ENCODE measurements around the gene ANKRD16. TPM values are rescaled to one million over a fixed set of nuclear protein-coding genes. Genes with fewer than 3 reads are reported as not detected.
"Not testable (repeated sequence)": the region's sequence is repeated elsewhere in the genome, so short reads cannot be mapped to it uniquely, and the experiment has no call there.

The ANKRD16 gene
- total RNA-seq, 1 experiment from 2014 or later: 6.9 TPM

- in situ Hi-C loops (cut with HindIII; ENCODE audit: low pct_unique_long_range_greater_than_20kb, low sequenced_read_pairs): no loop called here
- DNase-seq (ENCODE audit: low read depth, low spot score): no peak
- no peak overlapping the region for H3K4me3 ChIP-seq (ENCODE audit: low read depth in 2 of 2, low read length in 2 of 2)
- TF ChIP-seq, protein P1, sequence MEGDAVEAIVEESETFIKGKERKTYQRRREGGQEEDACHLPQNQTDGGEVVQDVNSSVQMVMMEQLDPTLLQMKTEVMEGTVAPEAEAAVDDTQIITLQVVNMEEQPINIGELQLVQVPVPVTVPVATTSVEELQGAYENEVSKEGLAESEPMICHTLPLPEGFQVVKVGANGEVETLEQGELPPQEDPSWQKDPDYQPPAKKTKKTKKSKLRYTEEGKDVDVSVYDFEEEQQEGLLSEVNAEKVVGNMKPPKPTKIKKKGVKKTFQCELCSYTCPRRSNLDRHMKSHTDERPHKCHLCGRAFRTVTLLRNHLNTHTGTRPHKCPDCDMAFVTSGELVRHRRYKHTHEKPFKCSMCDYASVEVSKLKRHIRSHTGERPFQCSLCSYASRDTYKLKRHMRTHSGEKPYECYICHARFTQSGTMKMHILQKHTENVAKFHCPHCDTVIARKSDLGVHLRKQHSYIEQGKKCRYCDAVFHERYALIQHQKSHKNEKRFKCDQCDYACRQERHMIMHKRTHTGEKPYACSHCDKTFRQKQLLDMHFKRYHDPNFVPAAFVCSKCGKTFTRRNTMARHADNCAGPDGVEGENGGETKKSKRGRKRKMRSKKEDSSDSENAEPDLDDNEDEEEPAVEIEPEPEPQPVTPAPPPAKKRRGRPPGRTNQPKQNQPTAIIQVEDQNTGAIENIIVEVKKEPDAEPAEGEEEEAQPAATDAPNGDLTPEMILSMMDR (IDR thresholded peaks at IDR 0.05): no peak
- no peak for TF ChIP-seq SIN3A (IDR thresholded peaks at IDR 0.05; ENCODE audit: borderline replicate concordance, insufficient read depth, low read depth, low read length)
- no peak for TF ChIP-seq POLR2AphosphoS5 (IDR thresholded peaks at IDR 0.05; ENCODE audit: low read depth, low read length)
- TF ChIP-seq TCF7L2 (IDR thresholded peaks at IDR 0.05; ENCODE audit: low read depth, low read length): no peak
- TF ChIP-seq REST (IDR thresholded peaks at IDR 0.05; ENCODE audit: insufficient read depth in 1 of 2, low read depth in 2 of 2, low read length in 1 of 2): no peak
- no peaks in the 10 kb centered on the region for H3K27me3 ChIP-seq (ENCODE audit: control insufficient read depth, insufficient read depth, low read length)
- ATAC-seq: no peak
- no peaks in the 10 kb centered on the region for H3K36me3 ChIP-seq (ENCODE audit: control insufficient read depth, insufficient read depth, low read length)
- H3K27ac ChIP-seq (ENCODE audit: low read length): no peak overlapping the region
- intact Hi-C loops (cut with micrococcal nuclease; ENCODE audit: unreplicated experiment): no loop called here
- H3K4me1 ChIP-seq (ENCODE audit: control insufficient read depth, insufficient read depth, low read length): no peaks in the 10 kb centered on the region
- no peaks in the 10 kb centered on the region for H3K9me3 ChIP-seq (ENCODE audit: control insufficient read depth, insufficient read depth, low read depth, low read length)
- CTCF ChIA-PET: no interaction called here
- BruUV-seq (replicated peaks): no TSS peak
- POLR2A ChIA-PET: no interaction called here
Observed at GRCh38 chr10:5911670-5912069, 22.0 kb upstream of the ANKRD16 start.

DNA sequence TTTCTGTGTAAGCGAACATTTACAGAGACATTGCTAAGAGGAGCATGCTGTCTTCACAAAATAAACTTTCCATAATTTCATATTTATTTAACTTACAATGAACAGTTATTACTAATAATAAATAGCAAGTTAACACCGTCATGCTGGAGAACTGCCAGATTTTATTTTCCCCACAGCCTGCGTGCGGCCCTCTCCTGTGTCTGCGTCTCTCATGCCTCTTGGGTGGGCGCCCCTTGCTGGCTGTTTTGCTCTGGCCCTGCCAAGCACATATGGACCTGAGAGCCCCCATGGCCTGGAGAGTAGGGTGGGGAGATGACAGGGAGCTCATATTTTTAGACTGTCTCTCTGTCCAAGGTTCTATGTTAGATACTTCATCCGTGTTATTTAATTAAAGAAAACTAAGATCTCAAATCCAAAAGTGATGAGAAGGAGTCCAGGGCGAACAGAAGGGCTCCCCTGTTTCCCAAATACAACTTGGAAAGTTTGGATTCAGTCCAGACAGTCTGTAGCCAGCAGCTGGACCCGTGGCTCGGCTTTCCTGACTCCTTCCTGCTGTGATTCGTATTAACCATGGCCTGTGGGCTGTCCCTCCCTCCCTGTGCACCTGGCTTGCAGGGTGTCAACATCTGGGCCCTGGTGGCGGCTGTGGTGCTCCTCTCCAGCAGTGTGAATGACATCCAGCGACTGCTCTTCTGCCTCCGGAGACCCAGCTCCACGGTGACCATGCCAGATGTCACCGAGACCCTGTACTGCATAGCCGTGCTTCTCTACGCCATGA is 20.8 kb upstream of the ANKRD16 start:
- TF ChIP-seq REST (IDR thresholded peaks at IDR 0.05; ENCODE audit: insufficient read depth in 1 of 2, low read depth in 2 of 2, low read length in 1 of 2) (no peak), POLR2AphosphoS5 (IDR thresholded peaks at IDR 0.05; ENCODE audit: low read depth, low read length) (no peak), SIN3A (IDR thresholded peaks at IDR 0.05; ENCODE audit: borderline replicate concordance, insufficient read depth, low read depth, low read length) (no peak), TCF7L2 (IDR thresholded peaks at IDR 0.05; ENCODE audit: low read depth, low read length) (no peak)
- TF ChIP-seq, protein P1 (IDR thresholded peaks at IDR 0.05): no peak
- CTCF ChIA-PET: no interaction called here
- ATAC-seq: no peak
- in situ Hi-C loops (cut with HindIII; ENCODE audit: low pct_unique_long_range_greater_than_20kb, low sequenced_read_pairs) (no loop called here), intact Hi-C loops (cut with micrococcal nuclease; ENCODE audit: unreplicated experiment) (no loop called here)
- POLR2A ChIA-PET: interaction anchor here (0.5 kb wide), 1 partner anchor 579 kb away, joined by 3 read pairs; no protein-coding TSS in a partner anchor
- Histone ChIP-seq H3K27me3 (ENCODE audit: control insufficient read depth, insufficient read depth, low read length) (no peaks in the 10 kb centered on the region), H3K4me1 (ENCODE audit: control insufficient read depth, insufficient read depth, low read length) (no peaks in the 10 kb centered on the region), H3K27ac (ENCODE audit: low read length) (no peak overlapping the region), H3K4me3 (ENCODE audit: low read depth in 2 of 2, low read length in 2 of 2) (no peak overlapping the region), H3K36me3 (ENCODE audit: control insufficient read depth, insufficient read depth, low read length) (no peaks in the 10 kb centered on the region), H3K9me3 (ENCODE audit: control insufficient read depth, insufficient read depth, low read depth, low read length) (no peaks in the 10 kb centered on the region)
- BruUV-seq (replicated peaks): no TSS peak
- DNase-seq (ENCODE audit: low read depth, low spot score): no peak

DNA sequence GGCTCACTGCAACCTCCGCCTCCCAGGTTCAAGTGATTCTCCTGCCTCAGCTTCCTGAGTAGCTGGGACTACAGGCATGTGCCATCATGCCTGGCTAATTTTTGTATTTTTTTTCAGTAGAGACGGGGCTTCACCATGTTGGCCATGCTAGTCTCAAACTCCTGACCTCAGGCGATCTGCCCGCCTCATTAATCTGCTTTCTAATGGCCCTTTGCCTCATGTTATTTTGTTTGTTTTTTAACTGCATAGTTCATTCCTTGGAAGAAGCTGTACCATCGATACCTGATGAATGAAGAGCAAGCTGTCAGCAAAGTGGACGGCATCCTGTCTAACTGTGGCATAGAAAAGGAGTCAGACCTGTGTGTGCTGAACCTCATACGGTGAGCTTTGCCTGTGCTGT is 19.0 kb upstream of the ANKRD16 start:
- H3K9me3 ChIP-seq (ENCODE audit: control insufficient read depth, insufficient read depth, low read depth, low read length); ATAC-seq; H3K4me3 ChIP-seq (ENCODE audit: low read depth in 2 of 2, low read length in 2 of 2); H3K4me1 ChIP-seq (ENCODE audit: control insufficient read depth, insufficient read depth, low read length); CTCF ChIA-PET; BruUV-seq (replicated peaks); DNase-seq (ENCODE audit: low read depth, low spot score); POLR2A ChIA-PET; in situ Hi-C loops (cut with HindIII; ENCODE audit: low pct_unique_long_range_greater_than_20kb, low sequenced_read_pairs); H3K36me3 ChIP-seq (ENCODE audit: control insufficient read depth, insufficient read depth, low read length); H3K27me3 ChIP-seq (ENCODE audit: control insufficient read depth, insufficient read depth, low read length); intact Hi-C loops (cut with micrococcal nuclease; ENCODE audit: unreplicated experiment); H3K27ac ChIP-seq (ENCODE audit: low read length): not testable (repeated sequence)

All from Panc1 (cell line).